ENCODE data around the gene LCN12. TPM values are rescaled to one million over a fixed set of nuclear protein-coding genes. Genes with fewer than 3 reads are reported as not detected.

Gene LCN12
- total RNA-seq, 3 donors from 2014 or later, result 1.8 to 5.6 TPM; not detected in 1

DNA sequence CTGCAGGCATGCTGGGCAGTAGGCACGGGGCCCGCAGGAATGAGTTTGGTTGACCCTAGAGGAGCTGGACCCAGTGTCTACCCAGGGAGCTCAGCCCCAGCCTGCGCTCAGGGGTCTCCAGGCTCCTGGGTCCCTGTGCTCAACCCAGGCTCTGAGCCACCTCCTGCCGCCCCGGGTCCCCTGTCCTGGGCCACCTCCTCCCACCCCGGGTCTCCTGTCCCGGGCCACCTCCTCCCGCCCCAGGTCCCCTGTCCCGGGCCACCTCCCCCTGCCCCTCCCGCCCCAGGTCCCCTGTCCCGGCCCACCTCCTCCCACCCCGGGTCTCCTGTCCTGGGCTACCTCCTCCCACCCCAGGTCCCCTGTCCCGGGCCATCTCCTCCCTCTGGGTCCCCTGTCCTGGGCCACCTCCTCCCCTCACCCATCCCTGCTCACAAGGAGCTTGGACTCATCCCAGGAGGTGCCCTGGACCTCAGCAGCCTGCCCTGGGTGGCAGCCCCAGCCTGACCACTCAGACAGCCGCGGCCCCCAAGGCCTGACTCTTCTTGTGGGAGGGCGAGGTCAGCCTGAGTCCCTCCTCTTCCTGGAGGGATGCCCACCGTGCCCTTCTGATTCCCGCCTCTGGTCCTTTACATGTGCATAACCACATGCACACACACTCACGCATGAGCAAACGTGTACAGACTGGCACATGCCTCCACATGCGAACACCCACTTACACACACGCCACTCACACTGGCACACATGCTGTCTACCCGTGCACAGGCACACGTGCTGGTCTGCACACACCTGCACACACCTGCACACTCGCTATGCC, 2.4 kb downstream of the LCN12 start:
- no peak for DNase-seq (ENCODE audit: low spot score in 2 of 2)
- H3K36me3 ChIP-seq, result no peaks in the 10 kb centered on the region
- no peak overlapping the region for H3K27ac ChIP-seq
- peaks cover 0 to 1% of the 10 kb centered on the region in 2 donors for H3K4me1 ChIP-seq
- intact Hi-C loops (cut with DNase I; ENCODE audit: low total_unique reads), result no loop called here
- TF ChIP-seq, protein P1, sequence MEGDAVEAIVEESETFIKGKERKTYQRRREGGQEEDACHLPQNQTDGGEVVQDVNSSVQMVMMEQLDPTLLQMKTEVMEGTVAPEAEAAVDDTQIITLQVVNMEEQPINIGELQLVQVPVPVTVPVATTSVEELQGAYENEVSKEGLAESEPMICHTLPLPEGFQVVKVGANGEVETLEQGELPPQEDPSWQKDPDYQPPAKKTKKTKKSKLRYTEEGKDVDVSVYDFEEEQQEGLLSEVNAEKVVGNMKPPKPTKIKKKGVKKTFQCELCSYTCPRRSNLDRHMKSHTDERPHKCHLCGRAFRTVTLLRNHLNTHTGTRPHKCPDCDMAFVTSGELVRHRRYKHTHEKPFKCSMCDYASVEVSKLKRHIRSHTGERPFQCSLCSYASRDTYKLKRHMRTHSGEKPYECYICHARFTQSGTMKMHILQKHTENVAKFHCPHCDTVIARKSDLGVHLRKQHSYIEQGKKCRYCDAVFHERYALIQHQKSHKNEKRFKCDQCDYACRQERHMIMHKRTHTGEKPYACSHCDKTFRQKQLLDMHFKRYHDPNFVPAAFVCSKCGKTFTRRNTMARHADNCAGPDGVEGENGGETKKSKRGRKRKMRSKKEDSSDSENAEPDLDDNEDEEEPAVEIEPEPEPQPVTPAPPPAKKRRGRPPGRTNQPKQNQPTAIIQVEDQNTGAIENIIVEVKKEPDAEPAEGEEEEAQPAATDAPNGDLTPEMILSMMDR (IDR thresholded peaks at IDR 0.05), result no peak
- TF ChIP-seq POLR2AphosphoS5 (IDR thresholded peaks at IDR 0.05) (no peak), POLR2A (IDR thresholded peaks at IDR 0.05) (no peak)
- no peaks in the 10 kb centered on the region for H3K9me3 ChIP-seq
- no peaks in the 10 kb centered on the region for H3K27me3 ChIP-seq
- no peak overlapping the region for H3K4me3 ChIP-seq

DNA sequence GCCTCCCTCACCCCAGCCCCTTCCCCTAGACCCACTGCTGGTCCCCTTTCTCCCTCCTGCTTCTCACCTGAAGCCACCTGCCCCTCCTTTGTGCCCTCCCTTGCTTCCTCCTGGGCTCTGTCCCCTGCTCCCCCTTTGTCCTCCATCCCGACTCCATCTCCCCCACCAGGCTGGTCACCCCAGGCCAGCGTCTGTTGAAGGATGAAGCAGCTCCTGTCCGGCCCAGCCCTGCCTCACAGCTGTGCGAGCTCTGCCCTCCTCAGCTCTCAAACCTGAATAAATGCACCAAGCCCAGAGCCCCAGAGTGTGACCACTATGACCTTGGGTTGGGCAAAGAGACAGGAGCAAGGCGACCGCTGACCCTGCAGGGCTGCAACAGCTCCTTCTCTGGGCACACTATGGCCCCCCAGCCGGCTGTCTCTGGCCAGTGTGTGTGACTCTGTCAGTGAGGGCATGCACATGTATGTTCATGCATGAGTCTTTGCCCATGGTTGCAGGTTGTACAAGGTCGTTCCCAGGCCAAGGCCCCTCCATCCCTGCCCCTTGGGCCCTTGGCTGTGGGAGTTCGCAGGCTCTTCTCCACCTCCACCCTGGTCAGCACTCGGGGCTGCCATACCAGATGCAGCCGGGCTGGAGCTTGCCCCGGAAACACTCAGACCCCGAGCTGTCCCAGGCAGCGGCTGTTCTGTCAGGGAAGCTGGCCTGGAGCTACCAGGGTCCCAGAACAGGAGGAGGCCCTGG, 3.3 kb downstream of the LCN12 start:
- Histone ChIP-seq H3K27me3 (no peaks in the 10 kb centered on the region), H3K4me1 (no peaks in the 10 kb centered on the region), H3K27ac (no peak overlapping the region), H3K9me3 (no peaks in the 10 kb centered on the region), H3K36me3 (no peaks in the 10 kb centered on the region), H3K4me3 (no peak overlapping the region)
- no peak for TF ChIP-seq POLR2A (IDR thresholded peaks at IDR 0.05)
- TF ChIP-seq POLR2AphosphoS5 (IDR thresholded peaks at IDR 0.05), result no peak
- TF ChIP-seq, protein P1 (IDR thresholded peaks at IDR 0.05), result no peak
- intact Hi-C loops (cut with DNase I; ENCODE audit: low total_unique reads), result no loop called here
- DNase-seq (ENCODE audit: low spot score in 2 of 2), result no peak

DNA sequence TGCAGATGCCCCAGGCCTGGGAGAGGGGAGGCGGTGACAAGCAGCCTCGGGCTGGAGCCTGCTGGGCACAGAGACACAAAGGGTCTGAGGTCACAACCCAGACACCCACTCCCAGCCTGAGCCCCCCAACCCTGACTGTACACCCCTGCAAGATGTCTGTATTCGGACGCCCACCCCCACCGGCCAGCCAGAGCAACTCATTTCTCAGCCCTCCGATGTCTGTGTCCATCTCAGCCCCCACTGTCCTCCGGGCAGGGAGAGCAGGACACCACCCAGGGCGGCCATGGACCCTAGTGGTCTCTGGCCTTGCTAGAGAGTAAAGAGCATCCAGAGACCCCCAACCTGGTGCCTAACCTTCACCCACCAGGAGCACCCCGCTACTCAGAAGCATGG, 3.9 kb downstream of the LCN12 start:
- intact Hi-C loops (cut with DNase I; ENCODE audit: low total_unique reads), result no loop called here
- Histone ChIP-seq H3K9me3 (no peaks in the 10 kb centered on the region), H3K27ac (no peak overlapping the region)

DNA sequence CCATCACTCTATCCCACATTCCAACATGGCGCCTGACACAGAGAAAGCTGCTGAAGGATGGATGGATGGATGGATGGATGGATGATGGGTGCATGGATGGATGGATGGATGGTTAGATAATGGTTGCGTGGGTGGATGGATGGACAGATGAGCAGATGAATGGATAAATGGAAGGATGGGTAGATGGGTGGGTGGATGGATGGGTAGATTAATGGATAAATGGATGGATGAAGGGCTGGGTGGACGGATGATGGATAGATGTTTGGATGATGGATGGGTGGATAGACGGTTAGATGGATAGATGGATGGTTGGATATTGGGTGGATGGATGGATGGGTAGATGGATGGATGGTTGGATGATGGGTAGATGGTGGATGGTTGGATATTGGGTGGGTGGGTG, 4.5 kb downstream of the LCN12 start:
- Histone ChIP-seq H3K36me3 (no peaks in the 10 kb centered on the region), H3K4me1 (no peaks in the 10 kb centered on the region), H3K4me3 (no peak overlapping the region), H3K27ac (no peak overlapping the region), H3K9me3 (no peaks in the 10 kb centered on the region), H3K27me3 (no peaks in the 10 kb centered on the region)
- TF ChIP-seq, protein P1 (IDR thresholded peaks at IDR 0.05), result no peak
- TF ChIP-seq POLR2AphosphoS5 (IDR thresholded peaks at IDR 0.05) (no peak), POLR2A (IDR thresholded peaks at IDR 0.05) (no peak)
- no peak for DNase-seq (ENCODE audit: low spot score in 2 of 2)
- intact Hi-C loops (cut with DNase I; ENCODE audit: low total_unique reads), result no loop called here

More for the DNA sequence above, 3.9 kb downstream of the LCN12 start:
- no peak for DNase-seq (ENCODE audit: low spot score in 2 of 2)
- Histone ChIP-seq H3K27me3 (no peaks in the 10 kb centered on the region), H3K4me3 (no peak overlapping the region), H3K36me3 (no peaks in the 10 kb centered on the region), H3K4me1 (no peaks in the 10 kb centered on the region)
- no peak for TF ChIP-seq POLR2A (IDR thresholded peaks at IDR 0.05)
- TF ChIP-seq, protein P1 (IDR thresholded peaks at IDR 0.05), result no peak

DNA sequence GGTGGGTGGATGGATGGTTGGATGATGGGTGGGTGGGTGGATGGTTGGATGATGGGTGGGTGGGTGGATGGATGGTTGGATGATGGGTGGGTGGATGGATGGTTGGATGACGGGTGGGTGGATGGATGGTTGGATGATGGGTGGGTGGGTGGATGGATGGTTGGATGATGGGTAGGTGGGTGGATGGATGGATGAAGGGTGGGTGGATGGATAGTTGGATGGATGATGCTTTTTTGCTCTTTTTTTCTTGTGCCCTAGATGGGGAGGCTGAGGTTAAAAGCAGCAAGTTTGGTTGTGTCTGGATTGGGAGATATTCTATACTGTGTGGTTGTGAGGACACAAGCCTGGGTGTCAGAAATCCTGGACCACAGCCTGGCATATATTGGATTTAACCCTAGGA, 5.4 kb downstream of the LCN12 start:
- intact Hi-C loops (cut with DNase I; ENCODE audit: low total_unique reads), result no loop called here
- Histone ChIP-seq H3K27ac (no peak overlapping the region), H3K27me3 (no peaks in the 10 kb centered on the region), H3K36me3 (no peaks in the 10 kb centered on the region), H3K9me3 (no peaks in the 10 kb centered on the region), H3K4me1 (no peaks in the 10 kb centered on the region), H3K4me3 (no peak overlapping the region)
- TF ChIP-seq POLR2AphosphoS5 (IDR thresholded peaks at IDR 0.05) (no peak), POLR2A (IDR thresholded peaks at IDR 0.05) (no peak)
- TF ChIP-seq, protein P1 (IDR thresholded peaks at IDR 0.05), result no peak
- DNase-seq (ENCODE audit: low spot score in 2 of 2), result no peak
